HG03442 (cell line): ENCODE results near the gene TUBA1B.
"Not testable (repeated sequence)": the region's sequence is repeated elsewhere in the genome, so short reads cannot be mapped to it uniquely, and the experiment has no call there.

Experiments used
- ATAC-seq: cut with Tn5 transposase; IDR thresholded peaks from one replicate; pipeline ENCODE4 v1.9.1; 2021; ENCODE audit warnings: mild to moderate bottlenecking, moderate library complexity; ENCODE audit not compliant: unreplicated experiment

Gene TUBA1B

GRCh38 chr12:49127971-49128370 lies 3.2 kb downstream of the TUBA1B start:
- not testable (repeated sequence) for ATAC-seq

DNA sequence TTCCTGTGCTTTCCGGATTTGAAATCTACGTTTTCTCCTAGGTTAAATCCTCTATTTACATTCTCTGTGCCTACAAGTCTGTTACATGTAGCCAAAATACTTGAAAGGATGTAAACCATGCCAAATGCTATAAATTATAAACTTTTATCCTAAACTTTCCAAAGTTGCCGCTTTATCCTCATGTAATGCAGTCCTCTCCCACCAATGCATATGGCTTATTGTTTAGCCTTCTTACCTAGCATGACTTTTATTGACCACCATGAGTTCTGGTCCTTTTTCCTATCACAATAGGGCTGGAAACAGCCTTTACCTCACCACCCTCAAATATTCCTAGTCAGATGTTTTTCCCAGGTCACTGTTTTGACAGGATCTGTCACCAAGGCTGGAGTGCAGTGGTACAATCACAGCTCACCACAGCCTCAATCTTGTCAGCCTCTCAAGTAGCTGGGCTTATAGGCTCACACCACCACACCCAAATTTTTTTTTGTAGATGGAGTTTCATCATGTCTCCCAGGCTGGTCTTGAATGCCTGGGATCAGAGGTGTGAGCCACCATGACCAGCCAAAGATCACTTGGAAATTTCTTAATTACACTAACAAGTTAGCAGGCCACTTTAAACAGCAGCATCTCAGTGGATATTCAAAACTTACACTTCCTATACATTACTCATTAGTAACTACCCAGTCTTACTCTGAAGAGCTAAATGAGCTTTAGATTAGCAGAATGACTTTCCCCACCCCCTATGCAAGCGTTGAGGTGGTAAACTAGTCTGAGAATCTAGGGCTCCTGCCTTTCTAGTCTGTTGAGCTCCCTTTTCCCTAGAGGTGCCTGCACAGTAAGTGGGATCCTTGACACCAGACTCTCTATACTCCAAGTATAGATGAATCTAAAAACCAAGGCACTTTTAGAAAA lies 4.1 kb downstream of the TUBA1B start:
- ATAC-seq: no peak

- no peak for ATAC-seq
Observed at GRCh38 chr12:49121047-49121696, 10.0 kb downstream of the TUBA1B start.

DNA sequence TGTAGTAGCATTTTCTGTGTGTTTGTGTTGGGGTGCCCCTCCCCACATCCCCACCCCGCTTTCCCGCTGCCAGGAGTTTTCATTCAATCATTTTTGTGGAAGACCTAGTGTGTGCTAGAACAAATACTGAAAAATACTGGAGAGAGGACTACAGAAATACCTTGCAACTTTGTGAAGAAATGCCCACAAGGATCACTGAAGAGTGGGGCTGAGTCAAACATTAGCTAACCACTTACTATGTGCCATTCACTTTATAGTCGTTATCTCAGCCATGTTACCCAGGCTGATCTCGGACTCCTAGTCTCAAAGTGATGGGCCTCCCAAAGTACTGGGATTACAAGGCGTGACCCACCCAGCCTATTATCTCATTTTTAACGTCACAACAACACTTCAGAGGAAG lies 20.0 kb downstream of the TUBA1B start:
- no peak for ATAC-seq

- ATAC-seq: peak; percentile 97
Observed at GRCh38 chr12:49110464-49111155, 20.6 kb downstream of the TUBA1B start, which contains the start of gene LMBR1L. Gene LMBR1L, minus strand, starts transcription at chr12:49110847. Its CDS starts 292 bp downstream, at chr12:49110555.

DNA sequence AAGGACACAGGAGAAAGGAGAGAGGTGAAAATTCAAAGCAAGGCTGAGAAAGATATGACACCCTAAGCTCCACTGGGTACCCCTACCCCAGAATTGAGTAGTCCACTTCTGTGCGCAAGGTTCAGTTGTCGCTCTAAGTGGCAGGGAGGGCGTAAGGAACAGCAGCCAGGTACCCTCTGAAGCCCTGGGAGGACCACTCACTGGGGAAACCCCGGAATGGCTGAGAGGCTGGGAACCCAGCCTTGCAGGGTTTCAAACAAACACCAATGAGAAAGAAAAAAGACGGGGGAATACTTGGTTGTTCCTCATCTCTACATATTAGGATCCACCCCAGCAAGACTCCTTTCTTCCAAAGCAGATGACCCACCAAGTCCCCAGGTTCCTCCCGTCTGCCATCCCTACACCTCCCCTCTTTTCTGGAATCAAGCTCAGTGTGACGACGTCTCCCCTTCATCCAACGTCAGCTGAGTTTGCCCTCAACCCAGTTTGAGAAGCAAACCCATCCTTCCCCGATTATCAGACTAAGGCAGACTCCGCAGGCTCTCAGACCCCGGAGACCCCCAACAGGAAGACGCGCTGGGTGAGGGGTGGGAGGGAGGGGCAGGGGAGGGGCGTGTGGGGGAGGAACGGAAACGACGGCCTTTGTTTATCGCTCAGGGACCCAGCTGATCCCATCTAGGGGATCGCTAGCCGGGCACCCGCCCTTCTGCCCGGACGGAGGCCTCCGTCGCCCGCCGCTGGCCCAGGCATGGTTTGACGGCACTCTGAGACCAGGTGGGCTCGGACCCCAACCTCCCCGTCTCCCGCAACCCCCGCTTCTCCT lies 21.3 kb downstream of the TUBA1B start:
- ATAC-seq: no peak

- no peak for ATAC-seq
Observed at GRCh38 chr12:49108958-49109404, 22.2 kb downstream of the TUBA1B start.

DNA sequence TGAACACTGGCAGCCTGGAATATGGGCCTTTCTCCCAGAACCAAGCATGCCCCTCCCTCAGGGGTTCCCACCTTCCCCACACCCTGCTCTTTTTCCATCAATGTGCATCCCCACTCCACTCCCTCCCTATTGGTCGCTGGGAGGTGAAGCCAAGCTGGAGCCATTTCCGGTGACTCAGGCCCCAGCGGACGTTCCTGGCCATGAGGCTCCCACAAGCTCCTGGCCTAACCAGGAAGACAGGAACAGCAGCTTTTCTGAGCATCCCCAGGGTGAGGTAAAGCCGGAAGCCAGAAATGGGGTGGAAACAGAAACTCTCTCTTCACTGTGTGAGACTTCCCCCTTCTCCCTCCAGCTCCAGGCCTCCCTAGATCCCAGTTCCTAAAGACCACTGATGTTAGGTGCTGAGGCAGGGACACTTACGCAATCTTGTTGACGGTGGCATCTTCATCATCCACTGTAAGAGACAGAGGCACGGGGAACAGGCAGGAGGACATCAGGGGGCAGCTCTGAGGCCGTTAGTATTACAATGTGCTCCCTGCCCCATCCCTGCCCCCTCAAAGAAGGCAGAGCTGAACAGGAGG lies 25.6 kb downstream of the TUBA1B start:
- ATAC-seq: no peak

DNA sequence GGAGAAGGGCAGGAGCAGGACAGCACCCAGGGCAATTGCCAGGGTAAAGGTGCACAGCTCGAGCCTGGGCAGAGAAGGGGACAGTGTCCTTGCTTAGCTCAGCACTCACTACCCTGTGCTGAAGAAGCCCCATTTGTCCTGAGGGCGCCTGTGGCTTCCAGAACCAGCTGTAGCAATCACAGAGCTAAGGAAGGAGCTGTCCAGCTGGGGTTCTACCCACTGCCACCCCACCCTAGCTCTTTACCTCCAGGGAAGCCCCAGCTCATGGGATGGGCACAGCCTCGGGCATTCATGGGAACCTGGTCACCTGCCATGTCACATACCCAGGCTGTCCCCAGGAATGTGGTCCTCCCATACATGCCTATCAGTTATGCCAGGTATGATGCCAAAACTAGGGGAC lies 26.4 kb downstream of the TUBA1B start:
- no peak for ATAC-seq

DNA sequence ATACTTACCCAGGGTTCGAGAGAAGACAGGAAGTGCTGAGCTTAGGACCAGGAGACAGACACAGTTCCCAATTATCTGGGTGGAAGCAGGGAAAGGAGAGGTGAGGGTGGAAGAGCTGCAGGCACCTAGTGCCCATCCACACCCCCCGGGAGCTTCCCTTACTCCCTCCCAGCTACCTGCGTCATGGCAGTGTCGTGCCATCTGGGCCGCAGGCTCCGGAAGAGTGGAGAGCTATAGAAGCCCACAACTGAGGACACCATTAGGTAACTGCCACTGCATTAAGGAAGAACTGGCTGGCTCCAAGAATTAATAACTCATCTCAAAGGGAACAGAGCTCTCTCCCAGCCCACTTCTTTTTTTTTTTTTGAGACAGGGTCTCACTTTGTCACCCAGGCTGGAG lies 30.8 kb downstream of the TUBA1B start:
- no peak for ATAC-seq

GRCh38 chr12:49098703-49099102 lies 32.5 kb downstream of the TUBA1B start:
- ATAC-seq: no peak

GRCh38 chr12:49098035-49098451 lies 33.2 kb downstream of the TUBA1B start:
- no peak for ATAC-seq

DNA sequence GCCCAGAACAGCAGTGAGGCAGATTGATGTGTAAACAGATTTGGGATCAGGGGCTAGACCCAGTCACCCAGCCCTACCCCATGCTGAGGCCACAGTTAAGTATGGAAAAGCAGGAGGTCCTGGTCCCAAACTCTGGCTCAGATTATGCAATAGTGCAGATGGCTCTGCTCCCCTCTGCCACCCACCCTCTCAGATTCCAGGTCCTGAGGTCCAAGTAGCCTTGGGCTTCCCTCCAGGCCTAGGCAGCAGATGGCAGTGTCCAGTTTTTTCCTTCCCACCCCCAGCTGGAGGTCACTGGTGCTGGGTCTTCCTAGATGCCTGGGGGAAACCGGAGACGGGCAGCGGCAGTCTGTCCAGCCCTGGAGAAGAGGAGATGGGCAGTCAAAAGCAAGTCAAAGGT lies 33.8 kb downstream of the TUBA1B start:
- no peak for ATAC-seq

DNA sequence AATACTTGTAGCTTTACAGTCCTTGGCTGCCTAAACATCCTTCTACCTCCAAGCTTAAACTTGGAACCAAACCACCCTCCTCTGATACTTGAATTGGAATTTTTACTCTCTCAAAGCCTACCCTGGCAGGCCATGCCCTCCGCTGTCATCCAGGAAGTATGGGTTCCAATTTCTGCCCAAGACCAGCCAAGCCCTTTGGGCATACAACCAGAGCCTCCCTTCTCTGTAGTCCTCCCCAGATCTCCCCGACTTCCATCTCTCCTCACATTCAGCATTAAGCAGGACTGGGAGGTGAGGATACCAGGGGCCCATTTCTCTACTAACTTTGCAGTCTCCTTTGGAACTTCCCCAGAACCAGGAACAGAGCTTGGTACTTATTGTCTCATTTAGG lies 36.2 kb downstream of the TUBA1B start:
- no peak for ATAC-seq

GRCh38 chr12:49094160-49094974 lies 36.8 kb downstream of the TUBA1B start, which contains the start of gene DHH:
Gene DHH, minus strand, starts transcription at chr12:49094801. Its CDS starts 289 bp downstream, at chr12:49094512.
- ATAC-seq: no peak

DNA sequence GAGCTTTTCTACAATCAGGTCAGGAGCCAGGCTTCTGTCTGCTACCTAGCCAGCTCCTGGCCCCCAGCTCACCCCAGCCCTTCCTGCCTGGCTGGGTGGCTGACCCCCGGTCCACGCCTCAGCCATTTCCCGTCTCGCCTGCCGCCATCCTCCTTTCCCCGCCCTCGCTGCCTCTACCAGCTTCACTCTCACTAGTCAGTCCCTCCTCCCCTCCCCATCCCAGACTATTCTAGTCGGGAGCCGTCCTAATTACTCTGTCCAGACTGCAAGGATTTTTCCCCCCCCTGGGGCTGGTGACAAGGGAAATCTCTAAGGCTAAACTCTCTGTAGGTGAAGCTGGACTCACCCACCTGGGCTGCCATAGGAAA lies 37.4 kb downstream of the TUBA1B start:
- ATAC-seq: no peak

DNA sequence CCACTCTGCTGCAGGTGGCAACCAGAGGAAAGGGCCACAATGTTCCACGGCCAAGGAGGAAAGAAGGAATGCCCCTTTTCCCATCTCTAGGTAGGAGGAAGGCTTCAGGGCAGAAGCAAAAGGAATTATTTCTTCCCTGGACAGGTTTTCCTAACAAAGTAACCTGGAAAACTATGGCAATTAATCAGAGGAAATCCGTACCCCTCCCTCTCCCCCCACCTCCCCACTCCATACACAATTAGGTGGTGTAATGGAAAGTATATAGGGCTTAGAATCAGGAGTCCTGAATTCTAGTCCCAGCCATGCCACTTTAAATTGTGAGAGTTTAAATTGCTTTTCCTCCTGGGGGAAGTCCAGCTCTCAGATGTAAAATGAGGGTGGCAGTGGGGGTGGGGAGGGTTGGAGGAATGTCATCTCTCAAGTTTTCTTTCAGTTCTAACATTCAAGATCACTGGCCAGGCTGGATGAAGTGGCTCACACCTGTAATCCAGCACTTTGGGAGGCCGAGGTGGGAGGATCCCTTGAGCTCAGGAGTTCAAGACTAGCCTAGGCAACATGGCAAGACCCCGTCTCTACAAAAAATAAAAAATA lies 38.3 kb downstream of the TUBA1B start:
- ATAC-seq: no peak

DNA sequence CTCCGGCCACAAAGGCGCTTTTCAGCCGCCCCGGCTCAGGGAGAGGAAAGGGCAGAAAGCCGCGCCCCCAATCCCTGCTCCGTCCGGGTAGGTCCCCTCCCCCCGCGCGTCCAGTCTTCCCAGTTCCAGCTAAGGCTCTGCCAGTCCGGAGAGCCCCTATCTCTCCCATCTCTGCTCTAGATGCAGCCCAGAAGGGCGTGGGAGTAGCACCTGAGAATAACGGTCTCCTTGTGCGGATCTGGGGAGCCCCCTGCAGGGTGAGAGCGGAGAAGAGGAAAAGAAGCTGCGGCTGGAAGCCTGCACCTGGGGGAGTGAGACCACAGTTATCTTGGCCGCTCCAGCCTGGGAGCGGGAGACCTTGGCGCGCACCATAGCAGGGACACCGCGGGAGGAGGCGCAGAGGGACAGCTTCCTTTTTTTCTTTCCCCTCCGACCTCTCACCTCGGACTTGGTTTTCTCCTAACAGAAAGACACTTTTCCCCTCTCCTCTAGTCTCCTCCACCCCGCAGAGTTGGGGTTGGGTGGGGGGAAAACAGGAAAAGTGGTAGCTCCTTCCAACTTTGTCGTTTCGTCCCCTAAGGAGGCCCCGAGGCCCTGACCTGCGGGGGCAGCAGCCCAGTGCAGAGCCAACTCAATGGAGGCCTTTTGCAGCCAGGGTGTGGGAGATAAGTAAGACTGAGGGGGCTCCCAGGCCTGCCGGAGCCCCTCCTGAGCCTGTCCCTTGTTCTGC lies 38.9 kb downstream of the TUBA1B start:
- no peak for ATAC-seq

GRCh38 chr12:49091836-49092085 lies 39.4 kb downstream of the TUBA1B start:
- ATAC-seq: no peak
